NCI-H1105 (cell line): Measurements from ENCODE around the gene MT1HL1.
A peak's percentile ranks its signal among the peaks of the same experiment; 100 is the strongest.
"Not testable (repeated sequence)": the region's sequence is repeated elsewhere in the genome, so short reads cannot be mapped to it uniquely, and the experiment has no call there.

ENCODE experiments used
- DNase-seq: peaks from one replicate; lab custom pipeline; 2025; lab: John Stamatoyannopoulos, UW

MT1HL1 gene

GRCh38 chr1:237016626-237017025, 12.4 kb upstream of the MT1HL1 start:
- no peak for DNase-seq

GRCh38 chr1:237013608-237014007, 9.4 kb upstream of the MT1HL1 start:
- no peak for DNase-seq

- DNase-seq, result no peak
Observed at GRCh38 chr1:237012788-237013383, 8.6 kb upstream of the MT1HL1 start.

GRCh38 chr1:237012361-237012760, 8.1 kb upstream of the MT1HL1 start:
- DNase-seq, result no peak

GRCh38 chr1:237011432-237011831, 7.2 kb upstream of the MT1HL1 start:
- DNase-seq, result no peak

- DNase-seq, result no peak
Observed at GRCh38 chr1:237009611-237010010, 5.4 kb upstream of the MT1HL1 start.

GRCh38 chr1:237007147-237007881, 3.1 kb upstream of the MT1HL1 start:
- no peak for DNase-seq

- no peak for DNase-seq
Observed at GRCh38 chr1:237005674-237006073, 1.4 kb upstream of the MT1HL1 start.

GRCh38 chr1:237003516-237003915, 725 bp downstream of the MT1HL1 start:
- no peak for DNase-seq

- no peak for DNase-seq
Observed at GRCh38 chr1:237000191-237000590, 4.0 kb downstream of the MT1HL1 start.

- DNase-seq, result no peak
Observed at GRCh38 chr1:236998546-236998945, 5.7 kb downstream of the MT1HL1 start.

GRCh38 chr1:236997882-236998281, 6.4 kb downstream of the MT1HL1 start:
- peak; percentile 19 for DNase-seq

- no peak for DNase-seq
Observed at GRCh38 chr1:236997361-236997760, 6.9 kb downstream of the MT1HL1 start.

GRCh38 chr1:236994450-236994849, 9.8 kb downstream of the MT1HL1 start:
- no peak for DNase-seq

GRCh38 chr1:236992449-236992848, 11.8 kb downstream of the MT1HL1 start:
- no peak for DNase-seq

GRCh38 chr1:236990052-236990445, 14.2 kb downstream of the MT1HL1 start:
- no peak for DNase-seq

GRCh38 chr1:236989290-236990051, 14.8 kb downstream of the MT1HL1 start:
- no peak for DNase-seq

- DNase-seq, result no peak
Observed at GRCh38 chr1:236983818-236984217, 20.4 kb downstream of the MT1HL1 start.

- no peak for DNase-seq
Observed at GRCh38 chr1:236982380-236982779, 21.9 kb downstream of the MT1HL1 start.

- DNase-seq, result not testable (repeated sequence)
Observed at GRCh38 chr1:236981431-236981830, 22.8 kb downstream of the MT1HL1 start.

GRCh38 chr1:236980673-236981072, 23.6 kb downstream of the MT1HL1 start:
- DNase-seq, result no peak

- no peak for DNase-seq
Observed at GRCh38 chr1:236979149-236979900, 24.9 kb downstream of the MT1HL1 start.
